Non-pigmented ciliary epithelial cell (primary cell): ENCODE data around the gene AGPAT4.

Experiments used
- DNase-seq: peaks from one replicate; pipeline ENCODE4 v3.0.0-alpha.2; 2010; ENCODE audit warnings: low read depth

AGPAT4 gene

DNA sequence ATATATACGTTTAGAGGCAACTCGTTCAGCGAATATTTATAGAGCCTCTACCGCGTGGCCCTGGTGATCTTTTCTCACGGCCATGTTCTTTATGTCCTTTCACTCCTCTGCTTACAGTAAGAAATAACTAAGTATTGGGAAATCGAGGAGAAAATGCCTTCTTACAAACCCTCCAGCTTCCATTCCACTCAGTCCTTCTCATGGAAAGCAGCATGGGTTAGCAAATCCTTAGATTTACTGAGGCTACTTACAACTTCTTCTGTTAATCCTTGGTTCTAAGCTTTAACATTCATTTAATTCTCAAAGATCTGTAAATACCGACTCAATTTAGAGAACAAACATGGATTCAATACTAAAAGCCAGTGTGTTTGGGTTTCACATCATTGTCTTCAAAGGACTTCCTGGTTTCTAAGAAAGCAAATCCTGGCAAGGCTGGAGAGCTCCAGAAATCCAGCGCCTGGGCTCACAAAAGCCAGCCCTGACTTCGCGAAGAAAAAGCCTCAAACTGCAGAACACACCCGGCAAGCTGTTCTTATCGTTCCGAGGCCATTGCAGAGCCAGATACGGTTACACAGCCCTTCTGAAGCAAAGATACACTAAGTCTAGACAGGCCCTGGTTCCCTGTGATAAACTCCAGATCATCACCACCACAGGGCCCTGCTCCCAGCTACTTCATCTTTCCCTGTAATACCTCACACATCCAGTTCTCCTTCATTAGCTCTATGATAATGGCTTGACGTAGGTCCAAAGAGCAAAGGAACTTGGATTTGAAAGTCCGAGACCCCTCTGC lies 19.2 kb downstream of the AGPAT4 start:
- DNase-seq: no peak

DNA sequence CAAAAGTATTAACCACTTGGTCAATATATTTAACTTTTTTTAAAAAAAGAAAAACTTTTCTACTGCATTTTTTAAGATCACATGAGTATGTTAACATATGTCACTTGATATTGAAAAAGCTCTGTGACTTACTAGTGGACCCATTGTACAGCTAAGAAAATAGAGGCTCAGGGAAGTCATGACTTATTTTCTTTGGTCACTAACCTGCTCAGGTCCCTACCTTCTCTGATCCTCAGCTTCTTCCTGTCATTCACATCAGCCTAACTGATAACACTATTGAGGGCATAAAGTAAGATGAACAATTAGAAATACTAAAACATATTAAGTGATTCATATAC lies 19.8 kb downstream of the AGPAT4 start:
- DNase-seq: no peak

DNA sequence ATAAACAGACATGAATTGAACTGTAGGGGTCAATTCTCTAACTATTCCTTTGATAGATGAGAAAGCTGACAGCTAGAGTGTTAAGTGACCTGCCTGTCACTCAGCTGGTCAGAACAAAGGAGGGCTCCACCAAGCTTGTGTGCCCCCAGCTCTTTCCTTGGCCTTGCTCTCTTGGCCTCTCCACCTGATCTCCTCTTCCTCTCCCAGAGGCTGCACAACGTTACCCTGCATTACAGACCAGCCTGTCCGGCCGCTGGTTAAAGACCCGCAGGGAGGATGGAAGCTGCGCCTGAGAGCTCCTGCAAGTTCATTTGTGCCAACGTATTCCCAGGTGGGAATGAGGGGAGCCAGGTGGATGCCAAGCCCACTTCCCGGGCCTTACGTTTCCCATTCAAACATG lies 22.5 kb downstream of the AGPAT4 start:
- no peak for DNase-seq

DNA sequence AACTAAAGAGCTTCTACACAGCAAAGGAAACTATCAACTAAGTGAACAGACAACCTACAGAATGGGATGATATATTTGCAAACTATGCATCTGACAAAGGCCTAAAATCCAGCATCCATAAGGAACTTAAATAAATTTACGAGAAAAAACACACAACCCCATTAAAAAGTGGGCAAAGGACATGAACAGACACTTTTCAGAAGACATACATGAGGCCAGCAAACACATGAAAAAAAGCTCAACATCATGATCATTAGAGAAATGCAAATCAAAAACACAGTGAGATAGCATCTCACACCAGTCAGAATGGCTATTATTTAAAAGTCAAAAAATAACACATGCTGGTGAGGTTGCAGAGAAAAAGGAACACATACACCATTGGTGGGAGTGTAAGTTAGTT lies 24.5 kb downstream of the AGPAT4 start:
- no peak for DNase-seq

DNA sequence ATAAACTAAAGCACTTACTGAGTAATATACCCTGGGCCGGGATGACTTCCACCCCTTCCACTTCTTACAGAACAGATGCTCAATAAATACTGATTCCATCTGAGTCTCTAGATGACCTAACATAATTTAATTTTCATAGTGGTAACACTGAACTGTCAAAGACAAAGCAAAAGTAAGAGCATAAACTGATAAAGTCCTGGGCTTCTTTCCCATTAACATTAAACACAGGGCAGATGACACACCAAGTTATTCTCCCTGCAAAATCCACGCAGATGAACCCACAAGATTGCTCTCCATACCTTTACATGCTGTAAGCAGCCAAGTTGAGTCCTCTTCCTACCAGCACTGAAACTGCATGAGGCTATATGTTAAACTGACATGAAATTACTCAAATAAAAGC lies 27.1 kb downstream of the AGPAT4 start:
- DNase-seq: no peak

DNA sequence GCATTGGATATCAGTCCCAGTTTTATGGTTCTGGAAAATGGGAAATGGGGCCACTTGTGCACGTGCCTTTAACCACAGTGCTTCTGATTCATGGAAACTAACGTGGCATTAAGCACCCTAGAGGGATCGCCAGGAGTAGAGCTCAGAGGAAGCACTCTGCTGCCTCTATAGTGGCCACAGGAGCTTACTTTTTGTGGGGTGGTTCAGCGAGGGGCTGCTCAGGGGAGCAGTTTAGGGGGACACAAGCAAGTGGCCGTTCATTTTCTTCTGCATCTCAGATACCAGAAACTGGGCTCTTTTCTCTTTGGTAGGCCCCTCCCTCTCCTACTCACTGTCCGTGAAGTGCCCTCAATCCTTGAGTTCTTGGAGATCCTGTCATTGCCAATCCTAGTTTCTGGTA lies 28.5 kb downstream of the AGPAT4 start:
- no peak for DNase-seq

DNA sequence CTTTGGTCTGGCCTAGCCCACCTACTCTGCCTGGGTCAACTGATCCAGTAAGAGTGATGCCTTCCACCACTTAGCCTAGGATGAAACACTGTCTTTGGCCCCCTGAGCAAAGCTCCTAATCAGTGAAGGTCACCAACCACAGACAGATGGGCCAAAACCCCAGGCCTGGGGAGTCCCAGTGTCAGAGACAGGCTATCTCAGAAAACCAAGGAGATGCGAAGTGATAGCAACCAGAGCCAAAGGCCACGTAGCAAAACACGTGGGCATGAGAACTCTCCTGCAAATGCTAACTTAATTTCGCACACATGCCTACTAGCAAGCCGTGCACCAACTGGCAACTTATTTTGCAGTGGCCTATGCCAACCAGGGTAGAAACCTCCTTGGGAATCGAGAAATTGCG lies 29.1 kb downstream of the AGPAT4 start:
- no peak for DNase-seq

DNA sequence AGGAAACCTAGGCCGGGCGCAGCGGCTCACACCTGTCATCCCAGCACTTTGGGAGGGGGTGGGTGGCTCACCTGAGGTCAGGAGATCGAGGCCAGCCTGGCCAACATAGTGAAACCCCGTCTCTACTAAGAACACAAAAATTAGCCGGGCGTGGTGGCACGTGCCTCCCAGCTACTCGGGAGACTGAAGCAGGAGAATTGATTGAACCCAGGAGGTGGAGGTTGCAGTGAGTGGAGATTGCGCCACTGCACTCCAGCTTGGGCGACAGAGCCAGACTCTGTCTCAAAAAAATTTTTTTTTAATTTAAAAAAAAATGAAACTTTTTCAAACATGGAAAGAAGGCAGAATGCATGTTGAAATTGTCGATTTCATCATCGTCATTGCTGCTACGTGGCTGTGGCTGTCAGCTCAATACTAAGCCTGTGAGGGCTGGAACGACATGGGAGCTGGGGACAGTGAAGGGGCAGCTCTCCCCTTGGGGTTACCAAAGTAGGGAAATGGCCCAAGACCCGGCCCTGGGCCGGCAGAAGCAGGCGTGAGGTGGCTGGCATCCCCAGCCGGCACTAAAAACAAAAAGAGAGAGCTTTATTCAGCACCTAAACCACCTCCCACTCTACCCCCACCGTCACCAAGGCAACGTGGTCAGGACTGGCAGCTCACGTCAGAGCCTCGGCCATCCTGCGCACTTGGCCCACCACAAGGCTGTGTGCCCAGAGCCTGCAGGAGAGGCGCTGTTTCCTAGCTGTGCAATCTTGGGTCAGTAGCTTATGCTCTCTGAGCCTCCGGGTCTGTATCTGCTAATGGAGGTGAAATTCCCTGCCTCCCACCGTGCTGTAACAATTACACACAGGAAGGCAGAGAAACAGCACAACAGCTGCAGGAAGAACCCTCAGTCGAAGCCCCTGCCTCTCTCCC lies 30.8 kb downstream of the AGPAT4 start:
- DNase-seq: no peak

DNA sequence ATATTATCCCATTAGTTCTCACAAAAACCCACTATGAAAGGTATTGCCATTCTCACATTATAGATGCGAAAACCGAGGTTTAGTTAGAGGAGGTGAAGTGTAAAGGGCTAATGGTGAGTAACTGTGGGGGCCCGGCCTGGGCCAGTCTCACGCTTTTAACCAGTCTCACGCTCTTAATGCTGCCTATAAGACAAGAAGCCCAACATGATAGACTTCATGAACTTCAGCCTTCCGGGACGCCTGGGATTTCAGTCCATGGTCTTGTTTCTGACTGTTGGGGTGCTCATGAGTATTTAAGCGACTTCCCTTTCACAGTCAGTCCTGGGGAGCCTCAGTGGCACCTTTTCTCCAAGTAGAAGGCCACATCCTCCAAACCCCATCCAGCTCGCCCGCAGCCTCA lies 31.7 kb downstream of the AGPAT4 start:
- DNase-seq: no peak

DNA sequence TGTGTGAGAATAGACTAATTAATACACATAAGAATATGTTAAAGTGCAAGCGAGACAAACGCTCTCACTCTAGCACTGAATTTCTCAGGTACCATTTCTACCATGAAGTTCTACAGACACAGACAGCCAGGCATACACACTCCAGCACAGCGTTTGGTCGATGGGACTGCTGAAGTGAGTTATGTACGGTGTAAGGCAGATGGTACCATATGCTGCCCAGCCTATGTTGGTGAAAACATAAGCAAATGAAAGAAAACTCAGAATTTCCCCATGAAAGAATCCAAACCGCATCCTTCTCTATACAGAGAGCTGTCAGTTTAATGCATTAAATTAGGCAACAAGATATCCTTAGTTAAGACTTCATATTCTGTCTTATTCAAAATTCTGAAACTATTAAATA lies 34.9 kb downstream of the AGPAT4 start:
- DNase-seq: no peak

DNA sequence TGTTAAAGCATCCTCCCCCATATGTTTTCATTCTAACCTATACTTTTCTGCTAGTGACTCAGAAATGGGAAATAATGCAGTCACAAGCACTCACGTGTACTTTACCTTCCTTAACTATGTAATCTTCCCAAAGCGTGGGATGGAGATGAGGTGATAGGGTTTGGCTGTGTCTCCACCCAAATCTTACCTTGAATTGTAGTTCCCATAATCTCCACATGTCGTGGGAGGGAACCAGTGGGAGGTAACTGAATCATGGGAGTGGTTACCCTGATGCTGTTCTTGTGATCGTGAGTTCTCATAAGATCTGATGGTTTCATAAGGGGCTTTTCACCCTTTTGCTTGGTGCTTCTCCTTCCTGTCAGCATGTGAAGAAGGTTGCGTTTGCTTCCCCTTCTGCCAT lies 35.4 kb downstream of the AGPAT4 start:
- DNase-seq: no peak

DNA sequence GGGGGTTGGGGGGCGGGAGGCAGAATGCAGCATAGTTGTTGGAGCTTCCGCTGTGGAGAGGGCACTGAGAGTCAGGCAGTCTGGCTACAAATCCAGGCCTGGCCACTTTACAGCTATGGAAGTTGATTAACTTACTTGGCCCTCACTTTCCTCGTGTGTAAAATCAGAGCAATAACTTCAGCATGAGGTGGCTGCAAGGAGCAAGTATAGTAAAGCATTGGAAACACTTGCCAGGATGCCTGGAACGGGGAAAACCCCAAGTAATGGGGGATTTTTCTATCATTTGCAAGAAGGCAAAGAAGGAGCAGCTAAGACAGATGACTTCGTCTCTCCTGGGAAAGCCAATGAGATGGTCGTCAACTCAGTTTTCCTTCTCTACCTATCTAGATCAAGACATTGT lies 35.8 kb downstream of the AGPAT4 start:
- no peak for DNase-seq

DNA sequence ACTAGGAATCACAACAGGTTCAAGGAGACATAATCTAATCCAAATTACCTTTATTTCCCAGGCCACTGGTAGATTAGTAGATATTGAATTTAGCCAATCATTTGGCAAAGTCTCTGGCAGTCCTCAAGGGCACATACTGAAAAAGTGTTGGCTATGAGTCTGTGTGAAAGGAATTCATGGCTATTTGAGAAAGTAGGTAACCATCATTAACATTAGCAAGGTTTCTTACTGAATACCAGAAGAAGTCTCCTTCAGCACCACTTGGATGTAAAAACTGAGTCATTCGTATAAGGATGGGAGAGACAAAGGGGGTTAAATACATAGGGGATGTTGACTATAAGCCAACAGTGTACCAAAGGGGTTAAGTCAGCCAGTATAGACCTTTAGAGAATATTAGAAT lies 36.7 kb downstream of the AGPAT4 start:
- no peak for DNase-seq

DNA sequence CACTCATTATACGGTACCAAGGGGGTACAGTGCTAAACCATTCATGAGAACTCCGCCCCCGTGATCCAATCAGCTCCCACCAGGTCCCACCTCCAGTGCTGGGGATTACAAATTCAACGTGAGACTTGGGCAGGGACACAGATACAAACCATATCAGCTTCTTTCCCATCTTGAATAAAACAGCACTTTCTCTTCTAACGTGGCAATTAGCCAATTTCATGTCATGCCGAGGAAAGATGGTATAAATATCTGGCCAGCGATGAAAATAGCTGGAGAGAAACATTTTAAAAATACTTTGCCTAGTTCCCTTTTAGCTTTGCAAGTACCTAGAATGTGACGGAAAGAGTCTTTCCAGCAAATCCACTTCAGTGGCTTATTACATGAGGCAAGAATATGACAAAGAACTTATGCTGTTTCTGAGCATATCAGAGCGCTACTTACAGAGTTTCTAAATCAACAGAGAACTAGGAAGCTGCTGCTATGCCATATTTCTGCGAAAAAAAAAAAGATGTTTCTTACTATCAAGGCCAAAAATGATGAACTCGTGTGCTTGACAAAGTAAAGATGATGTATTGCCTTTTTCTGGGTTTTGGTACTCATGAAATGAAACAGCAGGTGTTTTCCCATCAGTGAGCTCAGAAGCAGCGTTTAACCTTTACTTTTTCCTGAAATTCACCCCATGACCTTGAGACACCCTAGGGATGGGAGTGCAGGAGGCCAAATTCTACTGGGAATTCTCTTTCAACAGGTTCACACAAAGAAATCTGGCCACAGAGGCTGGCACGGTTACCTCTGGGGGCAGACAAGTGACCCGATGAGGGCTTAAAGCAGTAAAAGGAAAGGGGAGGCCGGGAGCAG lies 37.9 kb downstream of the AGPAT4 start:
- no peak for DNase-seq

DNA sequence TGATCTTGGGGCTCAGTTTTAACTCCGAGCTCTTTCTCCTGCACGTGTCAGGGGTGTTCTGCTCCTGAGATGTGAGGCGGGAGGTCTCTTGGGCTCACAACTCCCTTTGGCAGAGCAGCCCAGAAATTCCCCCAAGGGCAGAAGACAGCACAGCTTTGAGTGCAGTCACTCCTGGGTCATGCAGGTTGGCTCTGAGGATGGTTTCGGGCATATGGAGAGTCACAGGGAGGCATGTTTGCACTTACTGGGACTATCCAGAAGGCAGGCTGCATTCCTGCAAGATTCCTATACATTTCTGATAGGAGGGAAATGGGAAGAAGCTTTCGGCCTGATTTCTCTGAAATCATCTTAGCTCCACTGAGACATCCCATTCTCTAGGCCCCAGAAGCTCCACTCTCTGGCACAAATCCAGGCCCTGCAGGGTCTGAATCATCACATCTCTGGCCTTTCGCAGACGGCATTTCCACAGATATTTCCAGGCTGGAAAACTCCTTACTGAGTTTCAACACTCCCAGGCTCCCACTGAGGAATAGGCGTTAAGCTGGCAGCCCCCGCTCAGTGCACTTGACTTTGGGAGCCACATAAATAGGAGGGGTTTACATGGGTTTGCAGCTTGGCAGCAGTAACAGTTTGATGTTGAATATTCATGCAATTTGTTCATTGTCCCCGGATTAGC lies 39.7 kb downstream of the AGPAT4 start:
- peak; percentile 63 for DNase-seq

DNA sequence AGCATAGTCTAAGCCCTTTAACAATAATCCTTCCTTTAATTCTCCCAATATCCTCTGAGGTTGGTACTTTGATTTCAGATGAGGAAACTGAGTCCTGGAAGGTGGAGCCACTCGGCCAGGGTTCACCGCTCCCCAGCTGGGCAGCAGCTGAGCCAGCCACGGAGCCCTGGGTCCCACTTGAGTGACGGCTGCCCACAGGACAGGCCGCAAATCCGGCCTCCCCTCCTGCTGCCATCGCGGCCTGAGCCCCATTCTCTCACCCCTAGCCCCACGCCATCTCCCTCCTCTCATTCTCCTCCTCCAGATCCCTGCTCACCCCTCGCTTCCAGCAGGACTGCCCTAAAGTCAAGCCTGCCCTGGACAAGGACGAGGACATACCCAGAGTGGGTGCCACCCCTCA lies 41.4 kb downstream of the AGPAT4 start:
- no peak for DNase-seq

DNA sequence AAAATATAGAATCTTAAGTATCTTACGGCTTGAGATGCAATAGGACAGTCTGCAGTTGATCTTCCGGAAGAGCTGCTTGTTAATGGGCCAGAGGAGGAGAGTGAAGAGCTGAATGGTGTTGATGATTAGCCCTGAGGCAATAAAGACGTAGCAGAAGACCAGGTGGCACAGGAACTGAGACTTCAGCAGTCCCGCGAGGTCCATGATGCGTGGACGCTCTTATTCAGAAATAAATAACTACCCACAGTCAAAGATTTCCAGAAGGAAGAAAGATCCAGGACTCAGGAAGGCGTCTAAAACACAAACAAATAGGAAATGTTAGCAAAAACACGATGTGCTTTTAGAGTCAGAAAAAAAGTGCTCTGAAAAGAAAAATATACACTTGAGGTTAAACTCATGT lies 41.9 kb downstream of the AGPAT4 start:
- DNase-seq: no peak

DNA sequence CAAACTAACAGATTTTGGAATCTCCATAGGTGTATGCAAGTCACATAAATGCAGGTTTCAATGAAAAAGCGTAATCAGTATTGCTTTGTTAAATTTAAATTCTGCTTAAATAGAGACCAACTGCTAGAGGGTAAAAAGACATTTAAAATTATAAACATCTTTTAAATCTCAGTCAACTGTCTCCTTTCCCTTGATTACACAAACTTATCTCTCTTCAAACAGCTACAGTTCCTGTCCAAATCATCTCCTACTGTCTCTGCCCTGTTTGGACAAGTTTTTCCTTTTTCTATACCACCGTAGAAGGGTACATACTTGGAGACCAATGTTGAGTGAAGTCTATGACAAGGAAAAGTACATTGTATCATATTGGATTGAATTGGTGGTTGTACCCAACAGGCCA lies 43.5 kb downstream of the AGPAT4 start:
- DNase-seq: no peak

DNA sequence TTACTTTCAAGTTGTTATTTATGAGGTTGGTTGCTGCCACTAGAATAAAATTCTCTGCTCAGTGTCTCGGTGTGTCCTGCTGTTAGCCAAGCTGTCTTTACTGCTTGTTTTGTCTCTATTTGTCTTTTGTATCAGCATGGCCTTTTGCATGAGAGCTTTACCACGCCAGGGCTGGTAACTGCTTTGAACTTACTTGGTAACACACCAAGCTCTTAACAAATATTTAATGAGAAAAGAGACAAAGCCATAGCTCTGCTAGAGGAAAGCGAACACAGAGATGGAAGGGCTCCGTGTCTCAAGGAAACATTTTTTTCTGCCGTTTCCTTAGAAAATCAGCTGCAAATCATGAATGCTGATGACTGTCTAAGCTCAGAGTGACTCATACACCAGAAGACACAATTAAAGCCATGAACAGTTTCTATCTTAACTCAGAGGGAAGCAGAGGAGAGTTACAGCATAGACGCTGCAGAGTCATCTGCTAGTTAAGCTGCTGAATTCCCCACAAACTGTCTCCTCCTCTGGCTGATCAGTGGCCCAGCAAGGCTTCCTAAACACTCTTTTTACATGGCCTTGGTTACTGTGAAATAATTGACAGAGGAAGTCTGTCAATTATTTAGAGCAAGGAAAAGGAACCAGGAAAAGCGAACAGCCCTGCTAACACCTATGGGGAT lies 44.8 kb downstream of the AGPAT4 start:
- DNase-seq: peak; percentile 86

DNA sequence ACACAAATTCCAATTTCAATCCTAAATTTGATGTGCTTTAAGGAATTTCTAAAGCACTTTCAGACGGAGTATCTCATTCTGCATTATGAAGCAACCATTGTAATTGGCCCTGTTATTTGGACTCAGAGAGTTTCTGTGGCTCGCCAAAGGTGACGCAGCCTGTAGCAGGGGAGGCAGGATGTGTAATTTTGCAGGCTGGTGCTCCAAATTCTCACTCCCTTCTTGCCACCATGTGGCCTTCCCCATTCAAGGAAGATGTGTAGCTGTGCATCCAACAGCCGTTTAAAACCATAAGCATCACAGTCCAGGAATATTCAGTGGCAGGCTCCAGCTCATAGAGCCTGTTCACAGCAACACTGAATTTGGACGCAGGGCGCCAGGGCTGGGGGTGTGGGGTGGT lies 45.8 kb downstream of the AGPAT4 start:
- DNase-seq: no peak
